ENCODE results near the gene PAX3. TPM values are rescaled to one million over a fixed set of nuclear protein-coding genes. Genes with fewer than 3 reads are reported as not detected.

Gene PAX3
- polyA plus RNA-seq, 3 donors: not detected

DNA sequence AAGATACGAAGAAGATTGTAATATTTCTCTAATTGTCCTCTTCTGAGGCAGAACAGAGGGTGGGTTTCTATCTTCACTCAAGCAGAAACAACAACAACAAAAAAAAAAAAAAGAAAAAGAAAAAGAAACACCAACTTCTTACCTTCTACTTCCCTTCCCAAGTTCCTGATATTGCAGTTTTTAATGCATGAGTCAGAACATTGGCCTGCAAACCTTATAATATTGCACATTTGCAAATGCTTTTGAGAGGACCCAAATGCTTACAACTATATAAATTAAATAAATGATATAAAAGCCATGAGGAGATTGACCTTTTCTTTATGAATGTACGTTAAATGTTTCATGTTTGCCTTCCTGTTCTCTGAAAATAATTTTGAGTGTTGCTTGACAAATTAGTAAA lies 37.3 kb downstream of the PAX3 start:
- H3K27me3 ChIP-seq (ENCODE audit: control insufficient read depth in 2 of 2, insufficient read depth in 2 of 2, low read length in 2 of 2): peaks cover 0 to 18% of the 10 kb centered on the region in 2 donors
- H3K4me1 ChIP-seq (ENCODE audit: control insufficient read depth in 1 of 2, insufficient read depth in 2 of 2, low read length in 2 of 2): no peaks in the 10 kb centered on the region
- Mint-ChIP-seq H3K27ac (no peak overlapping the region), H3K9me3 (peaks cover 0 to 8% (median 0%) of the 10 kb centered on the region in 7 donors), H3K4me1 (no peaks in the 10 kb centered on the region), H3K27me3 (ENCODE audit: low read depth in 3 of 3) (peaks cover 0 to 8% (median 5%) of the 10 kb centered on the region in 3 donors), H3K4me3 (no peak overlapping the region), H3K36me3 (no peaks in the 10 kb centered on the region)
- H2AFZ ChIP-seq (ENCODE audit: insufficient read depth, low read depth, low read length, poor library complexity, severe bottlenecking): no peak overlapping the region
- intact Hi-C loops (cut with micrococcal nuclease): no loop called here
- no peak for DNase-seq
- no peaks in the 10 kb centered on the region for H4K20me1 ChIP-seq (ENCODE audit: insufficient read depth, low read length)
- H3K27ac ChIP-seq (ENCODE audit: low read depth in 1 of 2, low read length in 2 of 2): no peak overlapping the region
- no peaks in the 10 kb centered on the region for H3K9me3 ChIP-seq (replicated peaks in 1 of 2; ENCODE audit: control insufficient read depth in 1 of 2, insufficient read depth in 1 of 2, low read length in 2 of 2)
- H3K9ac ChIP-seq (ENCODE audit: insufficient read depth, low read length, poor library complexity, severe bottlenecking): no peak overlapping the region
- H3K79me2 ChIP-seq (ENCODE audit: insufficient read depth, low read length): no peaks in the 10 kb centered on the region
- WGBS (ENCODE audit: insufficient coverage): no CpG with 5 or more reads among the region's 2 CpGs
- no peaks in the 10 kb centered on the region for H3K36me3 ChIP-seq (replicated peaks in 1 of 2; ENCODE audit: control insufficient read depth in 1 of 2, insufficient read depth in 2 of 2, low read length in 2 of 2)
- no peak for TF ChIP-seq CTCF (IDR thresholded peaks at IDR 0.05)
- no peak overlapping the region for H3K4me3 ChIP-seq (replicated peaks in 1 of 3; ENCODE audit: low read depth in 2 of 3, low read length in 3 of 3)
- no peak overlapping the region for H3K4me2 ChIP-seq (replicated peaks; ENCODE audit: extremely low read depth, low read length, poor library complexity, severe bottlenecking)

- Histone ChIP-seq H3K27ac (ENCODE audit: low read depth in 1 of 2, low read length in 2 of 2) (no peak overlapping the region), H3K9ac (ENCODE audit: insufficient read depth, low read length, poor library complexity, severe bottlenecking) (no peak overlapping the region), H3K79me2 (ENCODE audit: insufficient read depth, low read length) (no peaks in the 10 kb centered on the region), H2AFZ (ENCODE audit: insufficient read depth, low read depth, low read length, poor library complexity, severe bottlenecking) (no peak overlapping the region), H3K27me3 (ENCODE audit: control insufficient read depth in 2 of 2, insufficient read depth in 2 of 2, low read length in 2 of 2) (peaks cover 3 to 18% of the 10 kb centered on the region in 2 donors), H3K36me3 (replicated peaks in 1 of 2; ENCODE audit: control insufficient read depth in 1 of 2, insufficient read depth in 2 of 2, low read length in 2 of 2) (no peaks in the 10 kb centered on the region), H3K9me3 (replicated peaks in 1 of 2; ENCODE audit: control insufficient read depth in 1 of 2, insufficient read depth in 1 of 2, low read length in 2 of 2) (no peaks in the 10 kb centered on the region), H3K4me1 (ENCODE audit: control insufficient read depth in 1 of 2, insufficient read depth in 2 of 2, low read length in 2 of 2) (no peaks in the 10 kb centered on the region), H4K20me1 (ENCODE audit: insufficient read depth, low read length) (no peaks in the 10 kb centered on the region), H3K4me3 (replicated peaks in 1 of 3; ENCODE audit: low read depth in 2 of 3, low read length in 3 of 3) (no peak overlapping the region), H3K4me2 (replicated peaks; ENCODE audit: extremely low read depth, low read length, poor library complexity, severe bottlenecking) (no peak overlapping the region)
- no peaks in the 10 kb centered on the region for H3K4me1 Mint-ChIP-seq
- WGBS (ENCODE audit: insufficient coverage): 91% methylated on average over 1 of the region's 6 CpGs
- peaks cover 4 to 8% (median 5%) of the 10 kb centered on the region in 3 donors for H3K27me3 Mint-ChIP-seq (ENCODE audit: low read depth in 3 of 3)
- H3K27ac Mint-ChIP-seq: no peak overlapping the region
- DNase-seq: no peak
- TF ChIP-seq CTCF (IDR thresholded peaks at IDR 0.05): no peak
- no peaks in the 10 kb centered on the region for H3K36me3 Mint-ChIP-seq
- H3K4me3 Mint-ChIP-seq: no peak overlapping the region
- intact Hi-C loops (cut with micrococcal nuclease): no loop called here
- H3K9me3 Mint-ChIP-seq: peaks cover 0 to 5% (median 0%) of the 10 kb centered on the region in 7 donors
These were observed 41.2 kb downstream of the PAX3 start for GRCh38 chr2:222257645-222258044.

Measured in CD14-positive monocyte (primary cell).